SKM-1 (cell line): ENCODE data around the gene TMPRSS13.

ENCODE experiments used
- DNase-seq: peaks from one replicate; lab custom pipeline; 2025; ENCODE audit not compliant: unreplicated experiment; lab: John Stamatoyannopoulos, UW

TMPRSS13 gene

DNA sequence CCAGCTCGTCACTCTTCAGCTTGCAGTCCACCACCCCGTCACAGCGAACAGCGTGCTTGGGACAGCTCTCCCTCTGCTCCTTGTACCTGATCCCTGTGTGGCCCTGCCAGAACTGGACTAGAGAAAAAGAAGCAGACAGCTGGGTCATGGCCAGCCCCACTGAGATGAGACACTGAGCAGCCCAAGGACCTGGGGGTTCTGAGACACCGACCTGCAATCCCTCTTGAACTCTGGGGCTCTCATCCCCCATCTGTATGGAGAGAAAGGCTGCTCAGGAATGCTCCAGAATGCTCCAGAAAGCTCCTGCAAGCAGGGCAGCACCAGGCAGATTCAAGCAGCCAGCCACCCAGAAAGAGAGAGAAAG lies 14.8 kb downstream of the TMPRSS13 start:
- no peak for DNase-seq

DNA sequence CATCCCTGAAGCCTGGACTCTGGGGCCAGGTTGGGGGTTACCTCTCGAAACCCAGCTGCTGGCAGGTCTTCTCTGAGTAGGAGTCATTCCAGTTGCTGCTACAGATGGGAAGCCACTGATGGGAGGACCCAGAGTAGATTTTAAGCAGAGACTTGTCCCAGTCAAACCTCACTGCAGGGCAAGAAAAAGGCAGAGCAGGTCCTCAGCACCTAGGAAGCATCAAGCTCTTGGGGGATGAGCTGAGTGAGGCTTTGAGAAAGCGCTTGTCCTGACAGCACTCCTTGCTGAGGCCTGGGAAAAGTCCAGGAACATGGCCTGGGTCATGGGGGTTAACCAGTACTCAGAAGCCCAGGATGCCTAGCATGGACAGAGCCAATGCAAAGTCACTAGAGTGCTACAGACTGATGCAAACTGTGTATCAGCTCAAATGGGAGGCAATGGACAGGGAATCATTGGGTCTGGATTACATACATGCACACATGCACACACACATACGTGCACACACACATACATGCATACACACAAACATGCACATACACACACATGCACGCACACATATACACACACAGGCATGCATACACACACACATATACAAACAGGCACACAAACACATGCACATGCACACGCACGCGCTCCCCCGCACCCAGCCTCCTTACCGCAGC lies 15.3 kb downstream of the TMPRSS13 start:
- DNase-seq: no peak

GRCh38 chr11:117912497-117912896 lies 16.7 kb downstream of the TMPRSS13 start:
- no peak for DNase-seq

DNA sequence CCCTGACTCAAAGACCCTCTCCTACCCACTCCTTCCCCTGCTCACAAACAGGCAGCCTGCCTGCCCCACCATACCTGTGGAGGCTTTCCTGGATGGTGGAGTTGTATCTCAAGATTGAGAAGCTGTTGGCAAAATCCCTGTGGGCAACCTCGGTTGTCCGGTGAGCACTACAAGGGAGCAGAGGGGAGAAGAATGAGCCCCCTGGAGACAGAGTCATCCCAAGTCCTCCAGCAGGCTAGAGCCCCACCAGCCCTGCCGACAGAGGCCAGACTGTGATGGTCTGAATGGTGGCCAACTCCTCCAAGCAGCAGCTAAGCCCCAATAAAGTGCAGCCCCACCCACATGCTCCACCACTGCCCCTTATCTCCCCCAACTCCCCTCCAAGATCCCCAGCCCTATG lies 17.5 kb downstream of the TMPRSS13 start:
- no peak for DNase-seq

DNA sequence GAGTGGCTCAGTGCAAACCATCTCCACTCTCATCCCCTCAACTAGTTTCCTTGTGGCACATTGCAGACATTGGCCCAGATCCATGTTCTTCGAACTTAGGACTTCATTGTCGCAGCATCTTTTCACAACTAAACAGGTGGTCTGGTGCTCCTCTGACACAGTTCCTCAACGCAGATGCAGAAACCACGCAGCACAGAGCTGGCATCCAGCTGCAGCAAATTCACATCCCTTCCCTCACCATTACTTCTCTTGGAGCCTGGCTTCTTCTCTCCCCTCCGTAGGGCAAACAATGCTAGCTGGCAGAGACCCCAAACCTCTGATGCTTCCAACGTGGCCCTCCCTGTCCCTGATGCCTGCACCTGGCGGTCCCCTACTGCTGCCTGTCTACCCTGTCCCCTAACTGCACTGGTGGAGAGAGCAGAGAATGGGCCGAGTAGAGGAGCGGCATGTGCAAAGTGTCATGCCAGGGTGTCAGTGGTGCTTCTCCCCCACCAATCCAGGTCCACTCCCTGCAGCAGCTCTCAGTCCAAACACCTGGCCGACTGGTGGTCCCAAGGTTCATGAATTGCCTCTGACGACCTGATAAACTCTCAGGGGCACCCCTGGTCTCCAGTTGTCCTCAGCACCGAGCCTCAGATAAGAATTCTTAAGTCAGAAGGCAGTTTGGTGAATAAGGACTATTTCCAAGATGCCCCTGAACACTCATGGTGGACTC lies 18.1 kb downstream of the TMPRSS13 start:
- DNase-seq: no peak

- DNase-seq: no peak
Observed at GRCh38 chr11:117910525-117910924, 18.7 kb downstream of the TMPRSS13 start.

DNA sequence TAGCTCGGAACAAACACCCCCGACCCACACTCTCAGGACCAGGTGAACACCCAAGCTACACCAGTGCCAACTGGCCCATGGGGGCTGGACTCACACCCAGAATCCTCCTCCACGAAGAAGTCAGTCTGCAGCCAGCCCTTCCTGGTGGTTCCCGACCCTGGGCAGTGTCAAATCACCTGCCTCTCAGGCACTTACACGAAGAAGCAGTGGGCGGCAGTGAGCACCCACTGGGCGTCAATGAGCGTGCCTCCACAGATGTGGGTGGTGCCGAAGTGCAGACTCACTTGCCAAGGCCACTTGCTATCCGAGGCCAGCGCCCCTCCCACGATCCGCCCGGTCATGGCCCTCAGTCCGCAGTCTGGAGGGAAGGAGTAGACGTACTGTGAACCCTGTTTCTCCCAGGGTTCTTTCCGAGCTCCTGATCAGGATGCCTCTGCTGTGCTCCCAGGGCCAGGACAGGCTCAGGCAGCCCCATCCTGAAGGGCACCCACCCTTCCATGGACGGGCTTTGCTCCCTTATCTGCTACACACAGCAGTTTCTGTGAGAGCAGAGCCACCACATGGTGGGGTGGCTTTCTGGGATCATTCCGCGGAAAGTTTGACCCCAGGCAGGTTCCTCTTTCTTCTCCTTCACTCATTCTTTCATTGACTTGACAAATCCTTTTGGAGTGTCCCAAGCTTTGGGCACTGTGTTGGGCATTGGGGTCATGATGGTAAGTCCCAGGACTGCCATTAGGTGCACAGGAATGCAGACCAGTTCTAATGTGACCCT lies 19.4 kb downstream of the TMPRSS13 start:
- no peak for DNase-seq

GRCh38 chr11:117908959-117909610 lies 20.1 kb downstream of the TMPRSS13 start:
- DNase-seq: no peak

GRCh38 chr11:117908109-117908895 lies 20.9 kb downstream of the TMPRSS13 start:
- no peak for DNase-seq

GRCh38 chr11:117907276-117908108 lies 21.7 kb downstream of the TMPRSS13 start:
- no peak for DNase-seq

DNA sequence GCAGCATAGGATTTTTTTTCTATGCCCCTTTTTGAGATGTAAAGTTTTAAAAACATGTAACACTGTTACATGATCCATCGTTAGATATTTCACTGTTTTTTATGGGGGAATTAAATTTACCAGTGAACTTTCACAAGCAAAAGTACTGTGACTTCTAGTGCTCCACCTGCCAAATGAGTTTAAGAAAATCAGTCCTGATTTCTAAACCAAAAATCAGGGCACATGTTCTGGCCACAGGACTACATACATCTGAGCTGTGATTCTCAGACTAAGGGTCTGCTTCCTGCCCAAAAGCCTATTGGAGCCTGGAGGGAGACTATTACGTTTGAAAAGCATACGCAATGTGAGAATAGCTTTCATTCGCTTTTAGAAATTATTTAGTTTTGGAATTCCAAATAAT lies 22.5 kb downstream of the TMPRSS13 start:
- DNase-seq: no peak

- no peak for DNase-seq
Observed at GRCh38 chr11:117906126-117906525, 23.1 kb downstream of the TMPRSS13 start.

DNA sequence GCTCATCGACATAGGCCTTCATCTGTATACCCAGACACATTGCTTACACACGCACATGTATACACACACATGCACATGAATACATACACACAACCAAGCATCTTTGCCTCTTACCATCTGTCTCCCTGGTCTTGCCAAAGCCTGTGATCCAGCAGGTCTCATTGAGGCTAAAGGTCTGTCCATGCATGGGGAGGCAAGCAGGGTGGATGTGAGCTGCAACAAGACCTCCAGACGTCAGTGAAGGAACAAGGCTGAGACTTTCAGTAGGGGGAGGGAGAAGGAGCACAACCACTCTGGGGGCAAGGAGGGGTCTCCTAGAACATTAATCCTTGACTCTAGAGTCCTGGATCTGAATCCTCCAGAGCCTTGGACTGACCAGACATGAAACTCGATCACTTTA lies 23.7 kb downstream of the TMPRSS13 start:
- no peak for DNase-seq

DNA sequence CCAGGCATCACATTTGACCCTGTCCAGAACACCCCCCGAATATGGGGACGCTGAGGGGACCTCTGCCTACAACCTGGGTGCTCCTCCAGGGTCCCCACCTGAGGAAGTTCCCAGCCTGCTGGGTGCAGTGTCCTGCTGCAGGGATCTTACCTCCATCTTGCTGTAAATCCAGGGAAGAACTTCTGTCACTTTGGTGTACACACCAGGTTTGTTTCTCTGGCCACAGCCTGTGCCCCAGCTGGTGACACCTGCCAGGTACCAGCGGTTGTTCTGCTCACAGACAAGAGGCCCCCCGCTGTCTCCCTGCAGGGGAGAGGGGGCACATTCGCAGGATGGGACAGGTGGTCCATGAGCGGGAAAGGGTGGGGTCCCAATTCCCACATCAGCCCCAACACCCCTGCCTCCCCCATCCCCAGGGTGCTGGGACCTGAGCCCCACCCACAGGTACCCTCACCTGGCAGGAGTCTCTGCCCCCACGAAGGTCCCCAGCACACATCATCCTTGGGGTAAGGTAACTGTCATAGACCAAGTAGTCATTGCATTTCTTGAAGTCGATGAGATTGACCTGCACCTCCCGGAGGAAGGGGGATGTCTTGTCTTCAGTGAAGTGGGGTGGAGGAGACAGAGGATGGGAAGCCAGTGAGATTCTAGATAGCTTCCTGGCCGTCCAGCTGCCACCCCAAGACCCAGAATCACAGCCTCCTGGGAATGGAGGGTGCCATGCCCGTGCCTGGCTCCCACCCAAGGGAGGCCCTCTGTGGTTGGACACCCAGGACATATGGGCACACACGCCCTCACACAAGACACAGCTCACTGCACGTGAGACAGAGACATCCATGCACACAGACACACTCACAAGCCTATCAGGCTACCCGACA lies 25.5 kb downstream of the TMPRSS13 start:
- no peak for DNase-seq

DNA sequence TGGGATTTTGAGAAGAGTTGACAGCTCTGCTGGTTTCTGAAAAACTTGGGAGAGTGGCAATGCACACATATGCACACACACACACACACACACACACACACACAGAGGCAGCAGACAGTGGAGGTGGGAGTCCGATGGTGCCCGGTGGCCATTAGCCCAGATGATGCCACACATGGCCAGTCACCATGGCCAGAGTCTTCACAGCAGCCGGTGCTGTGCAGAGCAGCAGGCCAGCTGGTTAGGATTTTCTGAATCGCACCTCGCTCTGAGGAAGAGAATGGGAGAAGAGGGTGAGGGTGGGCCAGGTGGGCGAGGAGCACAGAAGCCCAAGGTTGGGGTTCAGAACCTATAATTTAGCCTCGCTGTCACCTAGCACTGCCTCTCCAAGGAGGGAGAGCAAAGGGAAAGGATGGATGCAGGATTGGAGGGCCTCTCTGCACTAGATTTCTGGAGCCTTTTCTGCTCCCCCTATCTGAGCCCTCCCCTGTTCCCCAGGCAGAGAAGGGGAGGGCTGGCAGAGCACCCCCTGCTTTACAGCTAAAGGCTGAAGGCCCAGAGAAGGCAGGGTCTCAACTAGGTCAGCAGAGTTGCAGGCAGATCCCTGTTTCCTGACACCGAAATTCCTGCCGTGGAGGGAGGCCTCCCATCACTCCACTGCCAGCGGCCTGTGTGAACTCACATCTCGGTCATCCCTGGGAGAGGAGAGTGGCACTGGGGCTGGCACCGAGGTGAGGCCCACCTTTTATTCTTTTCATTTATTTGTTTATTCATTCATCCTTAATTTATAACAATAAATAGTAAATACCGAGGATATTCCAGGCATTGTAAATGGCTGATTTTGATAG lies 27.0 kb downstream of the TMPRSS13 start:
- DNase-seq: no peak

DNA sequence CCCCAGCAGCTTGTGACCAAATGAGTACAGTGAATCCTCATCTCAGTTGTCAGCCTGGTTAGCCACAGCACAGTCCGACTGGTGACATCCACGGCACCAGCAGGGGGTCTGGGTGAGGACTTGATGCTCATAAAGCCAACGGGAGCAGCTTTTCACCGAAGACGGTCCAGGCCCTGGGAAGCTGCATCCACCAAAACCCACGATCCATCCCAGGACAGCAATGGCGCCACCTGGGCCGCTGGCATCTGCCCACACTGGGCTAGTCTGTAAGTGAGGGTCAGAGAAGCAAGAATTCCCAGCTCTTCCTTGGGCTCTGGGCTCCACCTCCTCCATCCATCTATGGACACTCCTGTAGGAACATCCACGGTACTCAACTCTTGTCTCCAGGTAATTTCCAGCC lies 27.6 kb downstream of the TMPRSS13 start:
- DNase-seq: no peak

- no peak for DNase-seq
Observed at GRCh38 chr11:117900720-117901440, 28.3 kb downstream of the TMPRSS13 start.
